Activated CD8-positive, alpha-beta memory T cell treated with anti-CD3 and anti-CD28 coated beads, Interleukin-2, amount 50 U/mL, for 1 hour (primary cell): ENCODE measurements around the gene PRRT1.
"Not testable (repeated sequence)": the region's sequence is repeated elsewhere in the genome, so short reads cannot be mapped to it uniquely, and the experiment has no call there.

Source experiments
- DNase-seq: peaks from one replicate; pipeline ENCODE4 v3.0.0-alpha.2; 2020; ENCODE audit errors: extremely low read depth

Gene PRRT1

GRCh38 chr6:32126880-32127279 lies 24.9 kb downstream of the PRRT1 start:
- DNase-seq: no peak

DNA sequence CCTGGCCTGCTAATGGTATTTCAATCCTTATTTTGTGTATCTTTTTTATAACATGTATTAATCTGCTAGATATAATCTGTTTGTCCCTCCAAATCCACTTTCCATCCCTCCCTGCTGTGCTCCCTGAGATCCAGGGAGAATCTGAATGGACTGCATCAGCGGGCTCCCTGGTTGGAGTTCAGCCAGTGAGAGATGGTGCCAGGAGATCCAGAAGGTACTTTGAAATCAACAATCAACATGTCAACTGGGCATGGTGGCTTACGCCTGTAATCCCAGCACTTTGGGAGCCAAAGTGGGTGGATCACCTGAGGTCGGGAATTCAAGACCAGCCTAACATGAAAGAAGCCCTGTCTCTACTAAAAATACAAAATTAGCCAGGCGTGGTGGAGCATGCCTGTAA lies 28.1 kb downstream of the PRRT1 start:
- DNase-seq: no peak

GRCh38 chr6:32120573-32121059 lies 31.1 kb downstream of the PRRT1 start:
- no peak for DNase-seq

- peak; percentile 24 for DNase-seq
Measured at GRCh38 chr6:32118782-32119628, 32.7 kb downstream of the PRRT1 start.

- DNase-seq: no peak
Measured at GRCh38 chr6:32117461-32117860, 34.3 kb downstream of the PRRT1 start.

DNA sequence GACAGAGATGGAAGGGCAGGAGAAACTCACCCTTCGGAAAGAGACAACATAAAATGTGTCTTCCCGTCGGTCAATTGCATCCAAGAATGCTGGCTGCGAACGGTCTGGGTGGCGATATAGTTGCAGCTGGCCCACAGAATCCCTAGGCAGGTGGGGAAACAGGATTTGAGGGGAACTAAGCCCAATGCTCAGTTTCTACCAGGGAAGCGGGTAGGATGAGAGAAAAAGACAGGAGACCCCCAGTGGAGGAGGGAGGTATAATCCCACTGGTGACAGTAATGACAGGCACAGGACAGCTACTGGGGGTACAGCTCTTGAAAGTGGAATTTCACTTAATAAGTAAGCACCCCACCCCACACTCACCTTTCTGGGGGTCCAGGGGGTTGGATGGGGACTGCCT lies 35.1 kb downstream of the PRRT1 start:
- no peak for DNase-seq

DNA sequence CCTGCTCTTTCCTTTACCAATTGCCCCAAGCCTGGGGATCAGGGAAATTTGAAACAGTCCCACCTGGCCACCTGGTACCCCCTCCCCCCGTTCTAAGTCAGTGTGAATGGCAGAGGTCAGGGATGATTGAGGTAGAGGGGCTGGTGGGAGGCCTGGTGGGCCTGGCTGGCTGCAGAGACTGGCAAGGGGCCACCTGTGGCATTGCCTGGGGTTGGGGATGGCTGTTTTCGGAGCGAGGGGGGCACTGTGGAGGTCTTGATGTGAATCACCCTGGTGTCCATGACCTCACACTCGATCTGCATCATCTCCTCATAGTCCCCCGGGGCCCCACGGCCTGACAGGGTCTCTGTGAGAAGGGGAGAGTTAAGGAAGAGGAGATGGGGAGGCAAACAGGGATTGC lies 36.1 kb downstream of the PRRT1 start:
- DNase-seq: no peak

DNA sequence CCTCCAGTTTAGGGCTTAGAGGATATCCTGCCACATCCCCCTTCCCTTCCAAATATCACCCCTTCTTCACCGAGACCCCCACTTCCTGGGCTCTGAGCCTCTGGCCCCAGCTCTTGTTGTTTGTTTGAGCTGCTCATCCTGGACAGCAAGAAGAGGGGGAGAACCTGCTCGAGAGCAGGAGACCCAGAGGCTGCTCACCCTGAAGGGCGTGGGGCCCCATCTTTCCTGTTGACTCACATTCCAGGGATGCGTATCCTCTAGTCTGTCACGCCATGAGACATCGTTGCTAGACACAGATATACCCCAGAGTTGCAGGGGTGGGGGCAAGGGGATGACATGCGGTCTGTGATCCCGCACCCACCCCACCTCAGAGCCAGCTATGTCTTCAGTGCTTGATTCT lies 36.9 kb downstream of the PRRT1 start:
- DNase-seq: no peak

DNA sequence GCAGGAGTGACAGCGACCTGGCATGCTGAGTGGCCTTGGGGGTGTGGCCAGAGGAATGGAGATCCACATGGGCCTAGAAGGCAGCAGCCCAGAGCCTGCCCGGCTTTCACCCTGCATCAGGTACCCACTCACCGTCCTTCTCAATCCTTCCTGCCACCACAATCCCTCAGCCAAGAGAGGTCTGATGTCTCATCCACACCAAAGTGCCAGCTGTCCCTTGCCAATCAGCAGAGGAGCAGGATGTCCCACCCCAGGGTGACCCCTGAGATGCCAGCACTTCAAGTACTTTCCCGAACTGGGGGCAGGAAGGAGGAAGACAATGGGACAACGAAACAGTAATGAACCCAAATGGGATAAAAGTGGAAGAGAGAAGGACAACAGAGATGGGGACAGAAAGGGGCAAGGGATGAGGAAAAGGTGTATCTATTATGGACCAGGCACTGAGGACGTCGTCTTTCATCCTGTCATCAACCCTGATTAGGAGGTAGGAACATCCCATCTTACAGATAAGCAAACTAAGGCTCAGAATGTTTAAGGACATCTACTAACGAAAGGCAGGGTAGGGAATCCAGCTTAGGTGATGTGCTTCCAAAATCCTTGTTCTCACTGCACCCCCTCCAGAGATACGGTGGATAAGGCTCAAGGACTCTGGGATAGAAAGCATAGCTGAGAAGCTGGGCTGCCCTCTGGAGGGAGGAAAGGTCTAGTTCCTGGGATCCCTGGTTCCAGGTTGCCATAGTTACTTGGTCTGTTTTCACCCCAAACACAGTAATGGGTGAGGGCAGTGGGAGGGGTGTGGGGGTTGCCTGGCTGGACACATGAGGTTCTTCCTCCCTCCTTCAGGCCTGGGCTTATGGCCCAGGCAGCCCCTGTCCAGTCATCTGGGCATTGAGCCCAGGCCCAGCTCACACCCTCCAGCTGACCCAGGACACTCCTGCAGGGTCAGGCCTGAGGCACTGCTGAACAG lies 38.1 kb downstream of the PRRT1 start:
- DNase-seq: no peak

DNA sequence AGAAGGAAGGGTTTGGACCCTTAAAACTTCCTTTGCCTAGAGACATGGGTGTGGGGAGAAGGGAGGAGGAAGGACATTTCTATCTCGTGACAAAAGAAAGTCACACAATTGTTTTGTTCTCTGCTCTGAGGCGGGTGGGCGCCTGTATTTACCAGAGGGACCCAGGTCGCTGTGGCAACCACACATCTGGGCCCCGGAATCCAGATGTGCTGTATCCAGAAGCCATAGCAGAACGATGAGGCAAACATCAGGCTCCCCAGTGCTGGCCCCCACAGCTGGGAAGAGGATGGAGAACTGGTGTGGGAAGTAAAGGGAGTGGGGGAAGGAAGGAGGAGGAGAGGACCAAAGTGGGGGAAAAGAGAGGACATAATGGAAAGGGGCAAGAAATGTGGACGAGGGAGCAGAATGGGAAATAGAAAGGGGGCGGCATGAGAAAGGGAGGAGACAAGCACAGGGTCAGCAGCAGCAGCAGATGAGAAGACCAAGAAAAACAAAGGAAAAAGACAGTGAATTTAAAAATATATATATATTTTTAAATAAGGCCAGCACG lies 39.2 kb downstream of the PRRT1 start:
- DNase-seq: no peak

GRCh38 chr6:32111424-32112066 lies 40.2 kb downstream of the PRRT1 start:
- DNase-seq: no peak

DNA sequence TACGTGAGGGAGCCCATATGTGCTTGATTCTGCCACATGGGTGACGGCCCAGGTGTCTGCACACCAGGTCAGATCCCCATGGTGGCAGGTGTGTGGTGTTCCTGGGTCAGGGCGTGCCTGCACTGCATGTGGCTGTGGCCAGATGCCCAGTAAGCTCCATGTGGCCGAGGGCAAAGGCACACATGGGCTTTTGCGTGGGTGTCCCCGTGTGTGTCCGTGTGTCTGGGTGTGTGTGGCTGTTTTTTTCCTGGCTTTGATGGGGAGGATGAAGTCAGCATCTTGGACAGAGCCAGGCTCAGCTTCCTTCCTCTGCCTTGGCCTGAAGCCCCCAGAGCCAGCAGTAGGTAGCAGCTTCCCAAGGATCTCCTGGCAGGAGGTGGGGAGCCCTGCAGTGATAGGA lies 41.1 kb downstream of the PRRT1 start:
- DNase-seq: no peak

DNA sequence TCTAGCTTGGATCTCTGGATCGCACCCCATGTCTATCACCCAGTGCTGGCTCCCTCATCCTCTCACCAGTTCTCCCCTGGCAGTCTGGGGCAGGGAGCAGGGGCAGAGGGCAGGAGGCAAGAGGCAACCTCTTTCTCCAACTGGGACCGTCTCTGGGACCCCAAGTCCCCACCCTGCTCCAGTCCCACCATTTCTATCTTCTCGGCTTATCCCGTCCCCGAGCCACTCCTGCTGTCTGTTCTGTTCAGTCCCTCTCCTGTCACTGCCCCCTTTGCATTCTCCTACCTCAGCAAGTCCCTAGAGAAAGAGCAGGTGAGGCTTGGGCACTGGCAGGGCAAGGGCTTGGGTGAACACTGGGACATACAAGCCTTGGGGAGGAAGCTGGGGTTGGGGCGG lies 42.0 kb downstream of the PRRT1 start:
- DNase-seq: no peak

GRCh38 chr6:32109114-32109764 lies 42.5 kb downstream of the PRRT1 start, which contains the start of gene TNXB:
Gene TNXB, minus strand, starts transcription at chr6:32109338. Its CDS starts 11,140 bp downstream, at chr6:32098198.
- no peak for DNase-seq

DNA sequence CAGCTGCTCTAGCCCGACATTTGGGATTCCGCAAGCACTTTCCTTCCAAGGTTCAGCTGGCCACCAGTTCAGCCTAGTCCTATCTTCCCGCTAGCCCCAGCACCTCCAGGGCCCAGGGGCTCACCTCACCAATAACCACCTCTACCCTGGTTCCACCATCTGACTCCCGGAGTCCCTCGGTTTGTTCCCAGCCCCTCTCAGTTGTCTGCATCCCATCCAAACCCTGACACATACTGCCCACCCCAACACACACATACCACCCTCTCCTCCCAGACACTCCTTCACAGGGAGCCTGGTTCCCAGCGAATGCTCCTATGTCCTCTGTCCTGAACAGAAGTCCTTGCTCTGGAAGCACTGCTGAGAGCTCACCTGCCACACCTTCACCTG lies 43.0 kb downstream of the PRRT1 start:
- DNase-seq: no peak

DNA sequence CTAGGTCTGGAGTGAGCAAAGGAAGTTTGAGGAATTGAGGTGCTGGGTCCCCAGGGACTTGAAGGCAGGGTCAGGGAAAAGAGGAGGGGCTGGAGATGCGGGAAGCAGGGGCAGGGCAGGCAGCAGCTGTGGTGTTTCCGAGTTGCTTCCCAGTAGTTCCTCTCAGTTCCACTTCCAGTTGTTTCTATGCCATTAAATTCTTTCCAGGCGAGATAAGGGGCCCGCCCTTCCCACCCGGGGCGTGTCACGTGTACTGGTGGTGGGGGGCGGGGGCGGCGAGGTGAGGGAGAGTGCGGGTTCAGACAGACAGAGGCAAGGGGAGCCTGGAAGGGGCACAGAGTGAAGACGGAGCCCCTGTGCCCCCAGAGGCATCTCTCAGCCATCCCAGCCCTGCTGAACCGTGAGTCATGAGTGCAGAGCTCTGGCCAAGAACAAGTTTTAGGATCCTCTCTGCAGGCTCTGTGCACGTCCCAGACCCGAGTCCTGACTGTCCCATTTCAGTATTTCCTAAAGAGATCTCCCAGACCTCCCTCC lies 43.6 kb downstream of the PRRT1 start:
- no peak for DNase-seq

DNA sequence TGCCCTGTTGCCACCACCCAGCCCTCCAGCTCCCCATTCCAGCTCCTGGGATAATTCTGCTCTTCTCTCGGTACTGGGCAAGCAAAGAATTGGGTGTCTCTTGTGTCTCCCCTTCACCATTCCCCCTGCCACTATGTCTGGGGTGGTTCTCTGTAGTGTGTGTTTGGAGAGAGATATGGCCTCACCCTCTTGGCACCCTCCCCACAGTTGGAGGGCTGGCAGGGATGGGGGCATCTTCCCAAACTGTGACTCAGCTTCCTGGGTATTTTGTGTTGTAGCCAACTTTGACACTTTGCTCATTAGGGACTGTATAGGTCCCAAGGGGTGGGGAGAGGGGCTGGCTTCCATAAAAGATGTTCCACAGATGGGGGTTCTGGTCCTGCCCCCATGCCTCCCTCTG lies 44.3 kb downstream of the PRRT1 start:
- DNase-seq: no peak

DNA sequence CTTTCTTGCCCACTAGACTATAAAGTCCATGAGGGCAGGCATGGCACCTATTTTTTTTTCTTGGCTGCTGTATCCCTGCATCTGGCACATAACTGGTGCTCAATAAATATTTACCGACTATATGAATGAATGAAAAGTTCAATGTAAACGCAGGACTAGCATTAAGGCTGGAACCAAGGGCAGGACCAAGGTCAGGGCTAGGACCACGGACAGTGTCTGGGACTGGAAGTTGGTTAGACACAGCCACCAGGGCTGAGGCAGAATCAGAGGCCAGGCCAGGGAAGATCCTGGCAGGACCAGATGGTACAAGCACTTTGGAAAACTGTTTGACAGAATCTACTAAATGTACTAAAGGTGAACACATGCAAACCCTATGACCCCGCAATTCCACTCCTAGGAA lies 46.3 kb downstream of the PRRT1 start:
- DNase-seq: no peak

GRCh38 chr6:32102255-32102654 lies 49.5 kb downstream of the PRRT1 start:
- no peak for DNase-seq

DNA sequence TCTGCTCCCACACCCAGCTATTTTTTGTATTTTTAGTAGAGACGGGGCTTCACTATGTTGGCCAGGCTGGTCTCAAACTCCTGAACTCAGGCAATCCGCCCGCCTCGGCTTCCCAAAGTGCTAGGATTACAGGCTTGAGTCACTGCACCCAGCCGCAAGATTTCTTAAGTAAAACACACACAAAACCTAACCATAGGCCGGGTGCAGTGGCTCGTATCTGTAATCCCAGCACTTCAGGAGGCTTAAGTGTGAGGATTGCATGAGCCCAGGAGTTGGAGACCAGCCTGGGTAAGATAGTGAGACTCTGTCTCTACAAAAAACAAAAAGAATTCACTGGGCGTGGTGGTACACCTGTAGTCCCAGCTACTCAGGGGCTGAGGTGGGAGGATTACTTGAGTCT lies 51.5 kb downstream of the PRRT1 start:
- DNase-seq: not testable (repeated sequence)
